Testis (tissue), 3 donors: Measurements from ENCODE around the gene ATF2. TPM values are rescaled to one million over a fixed set of nuclear protein-coding genes. Genes with fewer than 3 reads are reported as not detected.
A peak's percentile ranks its signal among the peaks of the same experiment; 100 is the strongest.

Experiments used
- DNase-seq: peaks from one replicate; pipeline ENCODE4 v3.0.0-alpha.2; 2019
- H3K27ac ChIP-seq, 2 donors: fragments of 200-600 bp; sonication (generic); one replicate each; pipeline ENCODE4 v1.5.1; 2019
- H3K27me3 ChIP-seq: fragments of 200-600 bp; sonication (generic); one replicate; pipeline ENCODE4 v1.5.1; 2019
- H3K36me3 ChIP-seq: fragments of 200-600 bp; sonication (generic); one replicate; pipeline ENCODE4 v1.5.1; 2017; ENCODE audit warnings: low read depth; ENCODE audit errors: missing control alignments
- H3K4me1 ChIP-seq: fragments of 200-600 bp; sonication (generic); one replicate; pipeline ENCODE4 v1.5.1; 2019
- H3K4me3 ChIP-seq, 2 donors: fragments of 200-600 bp; sonication (generic); one replicate each; pipeline ENCODE4 v1.5.1; 2017 to 2019
- H3K9me3 ChIP-seq: fragments of 200-600 bp; sonication (generic); one replicate; pipeline ENCODE4 v1.5.1; 2017
- CTCF ChIP-seq, 3 experiments: fragments of 450-650 bp in 2 of 3; fragments of 200-600 bp in 1 of 3; sonication (generic) in 1 of 3; IDR thresholded peaks; one replicate each; pipeline ENCODE4 v1.5.1; 2016 to 2019; ENCODE audit warnings: antibody characterized with exemption in 3 of 3, mild to moderate bottlenecking in 2 of 3, moderate library complexity in 1 of 3
- POLR2A ChIP-seq: fragments of 450-650 bp; IDR thresholded peaks from one replicate; pipeline ENCODE4 v1.6.1; 2017; ENCODE audit warnings: antibody characterized with exemption, mild to moderate bottlenecking, moderate library complexity
- WGBS, 2 donors: methylation state at CpG; one replicate each; pipeline ENCODE4 v1.1.5; 2018; 5-methylcytosine and 5-hydroxymethylcytosine counted together
- intact Hi-C: fragments of 100-400 bp; cut with DNase I; formaldehyde crosslinking; loops from one replicate; pipeline ENCODE4 v1.15.1; 2023; ENCODE audit warnings: low total_unique reads
- polyA plus RNA-seq: library from polyadenylated mRNA; stranded (reverse); fragments of 350-450 nt; fragmentation: Illumina TruSeq; extraction: RNeasy Lipid Tissue Mini Kit (QIAGEN cat#74804); gene quantifications from one replicate; pipeline ENCODE4 v1.2.3, GENCODE V29; 2014; ENCODE audit warnings: low read depth, low replicate concordance; ENCODE audit not compliant: insufficient read depth
- total RNA-seq, 2 donors: library from RNA; depleted of rRNA; stranded (reverse); fragments of >200 nt; gene quantifications; one replicate each; pipeline ENCODE4 v1.2.3, GENCODE V29; 2016

The ATF2 gene
- total and polyA plus RNA-seq, 3 donors from 2014 or later: 59.9 to 92.2 (median 83.0) TPM

- DNase-seq: no peak
- H3K9me3 ChIP-seq: no peaks in the 10 kb centered on the region
- H3K27ac ChIP-seq: peak overlapping the region in 1 of 2 donors; percentile 90
- no peaks in the 10 kb centered on the region for H3K27me3 ChIP-seq
- WGBS, 2 donors: 29 to 36% methylated on average over 4 to 5 of the region's 5 CpGs
- H3K4me3 ChIP-seq: peak overlapping the region; percentile 90 to 94
- no peaks in the 10 kb centered on the region for H3K36me3 ChIP-seq
- intact Hi-C loops: no loop called here
- no peak for TF ChIP-seq POLR2A
- no peak for TF ChIP-seq CTCF (IDR thresholded peaks at IDR 0.05)
- H3K4me1 ChIP-seq: peaks cover 12% of the 10 kb centered on the region
Measured at GRCh38 chr2:175181877-175182308, 13.9 kb upstream of the ATF2 start.

GRCh38 chr2:175181104-175181876 lies 13.3 kb upstream of the ATF2 start, which contains the start of gene ATP5MC3:
Gene ATP5MC3 (minus strand): TSS chr2:175181710. CDS start chr2:175181393, 317 bp downstream.
- no peak for TF ChIP-seq POLR2A
- no peak for TF ChIP-seq CTCF (IDR thresholded peaks at IDR 0.05)
- H3K9me3 ChIP-seq: no peaks in the 10 kb centered on the region
- intact Hi-C loops: no loop called here
- peaks cover 12% of the 10 kb centered on the region for H3K4me1 ChIP-seq
- DNase-seq: peak; percentile 97
- no peaks in the 10 kb centered on the region for H3K36me3 ChIP-seq
- 1% methylated on average over 29 to 53 of the region's 53 CpGs for WGBS, 2 donors
- H3K4me3 ChIP-seq: peak within 1 kb of the TSS; percentile 90 to 94
- H3K27ac ChIP-seq: peak within 1 kb of the TSS; percentile 86 to 90
- no peaks in the 10 kb centered on the region for H3K27me3 ChIP-seq

- DNase-seq: peak; percentile 53
- WGBS, 2 donors: 3 to 4% methylated on average over 10 of the region's 10 CpGs
- peak overlapping the region; percentile 90 to 94 for H3K4me3 ChIP-seq
- no peaks in the 10 kb centered on the region for H3K36me3 ChIP-seq
- TF ChIP-seq CTCF (IDR thresholded peaks at IDR 0.05) (no peak), POLR2A (no peak)
- intact Hi-C loops: no loop called here
- H3K27me3 ChIP-seq: no peaks in the 10 kb centered on the region
- H3K4me1 ChIP-seq: peaks cover 12% of the 10 kb centered on the region
- peak overlapping the region; percentile 86 to 90 for H3K27ac ChIP-seq
- H3K9me3 ChIP-seq: no peaks in the 10 kb centered on the region
Measured at GRCh38 chr2:175180701-175181103, 12.7 kb upstream of the ATF2 start.

- no peak for DNase-seq
- H3K27ac ChIP-seq: no peak overlapping the region
- no peaks in the 10 kb centered on the region for H3K9me3 ChIP-seq
- H3K36me3 ChIP-seq: no peaks in the 10 kb centered on the region
- peaks cover 7% of the 10 kb centered on the region for H3K4me1 ChIP-seq
- WGBS, 2 donors: 72 to 75% methylated on average over 5 of the region's 5 CpGs
- no peaks in the 10 kb centered on the region for H3K27me3 ChIP-seq
- intact Hi-C loops: no loop called here
- no peak overlapping the region for H3K4me3 ChIP-seq
- TF ChIP-seq CTCF (IDR thresholded peaks at IDR 0.05): no peak
- TF ChIP-seq POLR2A: no peak
Measured at GRCh38 chr2:175176624-175177023, 8.6 kb upstream of the ATF2 start.

GRCh38 chr2:175175896-175176295 lies 7.9 kb upstream of the ATF2 start:
- peaks cover 7% of the 10 kb centered on the region for H3K4me1 ChIP-seq
- no peaks in the 10 kb centered on the region for H3K36me3 ChIP-seq
- DNase-seq: no peak
- no peak overlapping the region for H3K27ac ChIP-seq
- no peak overlapping the region for H3K4me3 ChIP-seq
- H3K27me3 ChIP-seq: no peaks in the 10 kb centered on the region
- intact Hi-C loops: no loop called here
- 68 to 84% methylated on average over 1 of the region's 1 CpG for WGBS, 2 donors
- TF ChIP-seq POLR2A (no peak), CTCF (IDR thresholded peaks at IDR 0.05) (no peak)
- no peaks in the 10 kb centered on the region for H3K9me3 ChIP-seq
